Left lung (tissue), 10 donors: ENCODE data around the gene SELENBP1. TPM values are rescaled to one million over a fixed set of nuclear protein-coding genes. Genes with fewer than 3 reads are reported as not detected.

ENCODE experiments used
- ATAC-seq: fragments of 200-7000 bp; cut with Tn5 transposase; one replicate; pipeline ENCODE4 v1.9.1; 2020; ENCODE audit warnings: moderate library complexity
- DNase-seq, 4 donors: peaks; one replicate each; pipeline ENCODE4 v3.0.0-alpha.2; 2013 to 2020
- H3K27ac ChIP-seq, 2 donors: fragments of 200-600 bp; sonication (generic) in 1 of 2; one replicate each; pipeline versions ENCODE4 v1.5.0 to v1.8.0; 2020 to 2021
- H3K27me3 ChIP-seq, 2 donors: fragments of 200-600 bp; sonication (generic) in 1 of 2; one replicate each; pipeline versions ENCODE4 v1.5.0 to v1.8.0; 2020 to 2021
- H3K36me3 ChIP-seq, 2 donors: fragments of 200-600 bp; sonication (generic) in 1 of 2; one replicate each; pipeline versions ENCODE4 v1.5.0 to v1.8.0; 2020 to 2021
- H3K4me1 ChIP-seq, 2 donors: fragments of 200-600 bp; one replicate each; pipeline ENCODE4 v1.8.0; 2021
- H3K4me3 ChIP-seq, 2 donors: fragments of 200-600 bp; sonication (generic) in 1 of 2; one replicate each; pipeline versions ENCODE4 v1.5.0 to v1.8.0; 2020 to 2021; ENCODE audit warnings: mild to moderate bottlenecking in 1 of 2
- H3K9me3 ChIP-seq, 2 donors: fragments of 200-600 bp; sonication (generic) in 1 of 2; one replicate each; pipeline versions ENCODE4 v1.5.0 to v1.8.0; 2020 to 2021
- intact Hi-C, 2 donors: fragments of 100-400 bp; cut with DNase I; formaldehyde crosslinking; loops; one replicate each; pipeline versions ENCODE4 v1.11.2 to v1.14.2; 2022
- polyA plus RNA-seq, 6 donors: library from polyadenylated mRNA; unstranded; fragments of 120-200 nt; gene quantifications; one replicate each; pipeline ENCODE4 v1.2.1, GENCODE V29; 2013; ENCODE audit not compliant: insufficient read length in 6 of 6
- total RNA-seq, 2 donors: library from RNA; stranded (reverse); fragmentation: NEBNext Ultra II Directional; extraction: Animal tissue kit (Norgen Biotek cat#: 25700); gene quantifications; one replicate each; pipeline ENCODE4 v1.2.1, GENCODE V29; 2021
- TF ChIP-seq, protein P1 (sequence below), 2 donors: fragments of 200-600 bp; sonication (generic) in 1 of 2; IDR thresholded peaks; one replicate each; pipeline versions ENCODE4 v1.5.0 to v1.8.0; 2021; ENCODE audit warnings: antibody characterized with exemption in 2 of 2
- donor health status: DM: no; HTN: yes; CAD: no.
- donor health status: DM: no; HTN: no; CAD: no.

The SELENBP1 gene
- total and polyA plus RNA-seq, 8 donors = 104 to 258 (median 143) TPM

DNA sequence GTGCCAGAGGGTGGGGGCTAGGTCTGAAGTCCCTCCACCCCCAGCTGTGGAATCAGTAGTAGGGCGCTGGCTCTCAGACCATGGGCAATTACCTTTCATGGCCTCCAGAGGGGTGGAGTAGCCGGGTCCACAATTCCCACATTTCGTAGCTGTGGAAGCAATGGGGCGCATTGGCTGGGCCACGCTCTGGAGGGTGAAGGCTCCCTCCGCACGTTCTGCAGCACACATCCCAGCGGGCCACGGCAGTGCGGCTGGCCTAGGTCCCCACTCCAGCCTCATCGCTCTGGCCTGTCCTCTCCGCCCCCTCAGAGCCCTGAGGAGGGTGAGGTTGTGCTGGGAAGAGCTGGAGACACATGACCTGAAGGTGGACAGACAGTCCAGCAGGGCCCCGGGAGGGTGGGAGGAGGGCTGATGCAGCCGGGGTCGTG lies 2.9 kb downstream of the SELENBP1 start:
- no peak for ATAC-seq
- peaks cover 0 to 24% of the 10 kb centered on the region in 2 donors for H3K36me3 ChIP-seq
- no peak overlapping the region for H3K4me3 ChIP-seq
- H3K27me3 ChIP-seq = no peaks in the 10 kb centered on the region
- peak overlapping the region in 1 of 2 donors; percentile 70 for H3K27ac ChIP-seq
- H3K9me3 ChIP-seq = no peaks in the 10 kb centered on the region
- TF ChIP-seq, protein P1, sequence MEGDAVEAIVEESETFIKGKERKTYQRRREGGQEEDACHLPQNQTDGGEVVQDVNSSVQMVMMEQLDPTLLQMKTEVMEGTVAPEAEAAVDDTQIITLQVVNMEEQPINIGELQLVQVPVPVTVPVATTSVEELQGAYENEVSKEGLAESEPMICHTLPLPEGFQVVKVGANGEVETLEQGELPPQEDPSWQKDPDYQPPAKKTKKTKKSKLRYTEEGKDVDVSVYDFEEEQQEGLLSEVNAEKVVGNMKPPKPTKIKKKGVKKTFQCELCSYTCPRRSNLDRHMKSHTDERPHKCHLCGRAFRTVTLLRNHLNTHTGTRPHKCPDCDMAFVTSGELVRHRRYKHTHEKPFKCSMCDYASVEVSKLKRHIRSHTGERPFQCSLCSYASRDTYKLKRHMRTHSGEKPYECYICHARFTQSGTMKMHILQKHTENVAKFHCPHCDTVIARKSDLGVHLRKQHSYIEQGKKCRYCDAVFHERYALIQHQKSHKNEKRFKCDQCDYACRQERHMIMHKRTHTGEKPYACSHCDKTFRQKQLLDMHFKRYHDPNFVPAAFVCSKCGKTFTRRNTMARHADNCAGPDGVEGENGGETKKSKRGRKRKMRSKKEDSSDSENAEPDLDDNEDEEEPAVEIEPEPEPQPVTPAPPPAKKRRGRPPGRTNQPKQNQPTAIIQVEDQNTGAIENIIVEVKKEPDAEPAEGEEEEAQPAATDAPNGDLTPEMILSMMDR (IDR thresholded peaks at IDR 0.05) = no peak
- intact Hi-C loops = no loop called here
- DNase-seq = no peak
- peaks cover 22 to 41% of the 10 kb centered on the region in 2 donors for H3K4me1 ChIP-seq

DNA sequence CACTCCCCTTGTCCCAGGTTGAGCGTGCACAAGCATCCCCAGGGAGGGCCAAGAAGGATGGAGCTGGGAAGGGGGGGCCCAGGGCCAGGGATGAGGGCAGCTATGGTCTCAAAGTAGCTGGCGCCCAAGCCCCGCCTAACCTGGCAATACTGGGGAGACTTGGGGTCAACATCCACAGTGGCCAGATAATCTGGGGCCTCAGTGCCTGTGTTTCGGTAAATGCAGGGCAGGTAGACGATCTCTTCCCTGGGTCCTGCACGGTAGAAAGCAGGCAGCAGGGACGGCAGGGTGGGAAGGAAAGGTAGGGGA lies 3.2 kb downstream of the SELENBP1 start:
- Histone ChIP-seq H3K4me3 (no peak overlapping the region), H3K9me3 (no peaks in the 10 kb centered on the region), H3K4me1 (peaks cover 22 to 41% of the 10 kb centered on the region in 2 donors), H3K36me3 (peaks cover 0 to 28% of the 10 kb centered on the region in 2 donors), H3K27ac (no peak overlapping the region), H3K27me3 (no peaks in the 10 kb centered on the region)
- ATAC-seq = no peak
- intact Hi-C loops = no loop called here
- TF ChIP-seq, protein P1 (IDR thresholded peaks at IDR 0.05) = no peak
- no peak for DNase-seq

DNA sequence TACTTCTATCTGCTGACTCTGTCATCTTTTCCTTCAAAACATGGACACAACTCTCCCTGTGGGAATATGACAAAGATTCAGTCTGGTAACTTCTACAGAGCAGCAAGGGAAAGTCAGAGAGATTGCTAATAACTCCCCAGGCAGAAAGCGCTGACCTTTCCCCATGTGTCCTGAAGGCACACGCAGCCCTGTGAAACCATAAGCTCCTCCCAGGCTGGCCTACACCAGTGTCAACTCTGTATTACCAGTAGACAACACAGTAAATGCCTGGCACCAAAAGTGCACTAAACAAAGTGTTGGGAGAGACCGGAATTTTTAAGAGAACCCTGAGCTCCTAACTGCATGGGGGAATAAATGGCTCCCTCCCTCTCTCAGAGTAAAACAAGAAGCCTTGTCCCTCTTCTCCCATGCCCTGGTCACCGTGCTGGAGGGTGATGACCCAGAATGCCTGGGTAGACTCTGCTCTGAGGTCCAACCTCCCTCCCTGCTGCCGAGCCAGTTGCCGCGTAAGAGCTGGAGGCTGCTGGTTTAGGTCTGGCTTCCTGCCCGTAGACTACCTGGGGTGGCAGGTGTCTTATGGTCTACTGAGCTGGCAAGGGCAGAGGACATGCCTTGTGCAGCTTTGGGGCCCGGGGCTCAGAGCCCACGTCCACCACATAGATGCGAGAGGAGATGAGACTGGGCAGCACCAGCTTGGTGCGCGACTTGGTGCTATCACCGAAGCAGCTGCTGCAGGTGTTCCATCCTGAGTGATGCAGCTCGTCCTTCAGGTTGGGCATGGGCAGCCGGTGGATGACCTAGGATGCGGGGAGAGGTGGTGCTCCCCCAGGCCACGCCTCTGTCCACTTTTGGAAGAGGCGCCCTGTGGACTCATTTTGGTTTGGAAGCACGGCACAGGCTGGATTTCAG lies 3.9 kb downstream of the SELENBP1 start:
- TF ChIP-seq, protein P1 (IDR thresholded peaks at IDR 0.05) = no peak
- Histone ChIP-seq H3K27me3 (no peaks in the 10 kb centered on the region), H3K4me3 (no peak overlapping the region), H3K27ac (no peak overlapping the region), H3K4me1 (peaks cover 22 to 41% of the 10 kb centered on the region in 2 donors), H3K9me3 (no peaks in the 10 kb centered on the region), H3K36me3 (peaks cover 0 to 34% of the 10 kb centered on the region in 2 donors)
- ATAC-seq = no peak
- intact Hi-C loops = no loop called here
- no peak for DNase-seq

DNA sequence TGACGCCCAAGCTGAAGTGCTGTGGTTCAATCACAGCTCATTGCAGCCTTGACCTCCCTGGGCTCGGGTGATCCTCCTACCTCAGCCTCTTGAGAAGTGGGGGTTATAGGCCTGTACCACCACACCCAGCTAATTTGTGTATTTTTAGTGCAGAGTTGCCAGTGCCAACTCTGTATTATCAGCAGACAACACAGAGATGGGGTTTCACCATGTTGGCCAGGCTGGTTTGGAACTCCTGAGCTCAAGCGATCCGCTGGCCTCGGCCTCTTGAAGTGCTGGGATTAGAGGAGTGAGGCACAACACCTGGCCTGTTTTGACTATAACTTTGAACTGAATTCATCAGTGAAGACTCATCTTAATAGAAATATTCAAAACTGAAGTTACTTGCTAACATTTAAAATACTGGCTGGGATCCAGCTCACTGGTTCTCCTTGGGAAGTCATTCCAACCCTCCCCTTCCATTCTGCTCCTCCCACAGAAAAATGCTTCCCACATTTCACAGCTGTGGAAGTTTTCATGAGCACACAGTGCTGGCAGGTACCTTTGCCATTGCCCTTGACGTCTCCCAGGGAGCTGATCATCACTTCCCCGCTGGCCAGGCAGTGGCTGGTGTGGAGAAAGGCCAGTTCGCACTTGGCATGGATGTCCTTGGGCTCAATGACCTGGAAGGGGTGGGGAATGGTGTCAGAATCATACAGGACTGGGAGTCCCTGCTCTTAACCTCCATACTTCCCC lies 4.7 kb downstream of the SELENBP1 start:
- Histone ChIP-seq H3K27ac (no peak overlapping the region), H3K27me3 (no peaks in the 10 kb centered on the region), H3K36me3 (peaks cover 0 to 41% of the 10 kb centered on the region in 2 donors), H3K9me3 (peaks cover 0 to 3% of the 10 kb centered on the region in 2 donors), H3K4me3 (no peak overlapping the region), H3K4me1 (peaks cover 22 to 38% of the 10 kb centered on the region in 2 donors)
- ATAC-seq = no peak
- TF ChIP-seq, protein P1 (IDR thresholded peaks at IDR 0.05) = no peak
- intact Hi-C loops = no loop called here
- no peak for DNase-seq

DNA sequence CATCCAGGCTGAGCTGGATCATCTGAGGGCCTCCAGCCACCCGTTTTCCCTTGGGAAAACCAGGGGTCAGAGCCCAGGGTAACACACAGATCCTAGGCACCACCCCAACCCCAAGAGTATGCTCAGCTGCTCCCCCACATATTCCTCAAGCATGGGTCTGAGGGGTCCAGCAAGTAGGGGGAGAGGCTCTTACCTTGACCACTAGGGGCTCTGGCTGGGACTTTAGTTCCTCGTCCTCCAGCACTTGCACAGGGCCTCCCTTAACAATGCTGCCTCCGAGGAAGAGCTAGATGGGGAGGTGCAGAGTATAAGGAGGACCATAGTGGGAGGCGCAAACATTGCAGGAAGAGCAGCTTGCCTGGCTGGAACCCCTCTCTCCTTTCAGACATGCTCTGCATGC lies 7.5 kb downstream of the SELENBP1 start:
- no peak overlapping the region for H3K4me3 ChIP-seq
- H3K4me1 ChIP-seq = peaks cover 14% of the 10 kb centered on the region in 2 donors
- intact Hi-C loops = no loop called here
- DNase-seq = no peak
- H3K36me3 ChIP-seq = peaks cover 0 to 48% of the 10 kb centered on the region in 2 donors
- peaks cover 0 to 10% of the 10 kb centered on the region in 2 donors for H3K9me3 ChIP-seq
- H3K27me3 ChIP-seq = no peaks in the 10 kb centered on the region
- no peak overlapping the region for H3K27ac ChIP-seq
- TF ChIP-seq, protein P1 (IDR thresholded peaks at IDR 0.05) = no peak
- ATAC-seq = no peak
